Hematopoietic multipotent progenitor cell (in vitro differentiated cells): ENCODE data around the gene UNC13C. TPM values are rescaled to one million over a fixed set of nuclear protein-coding genes. Genes with fewer than 3 reads are reported as not detected.

Experiments used
- DNase-seq, 3 donors: peaks; one replicate each; pipeline ENCODE4 v3.0.0-alpha.2; 2011 to 2015; ENCODE audit warnings: low read depth in 2 of 3, low spot score in 2 of 3
- total RNA-seq: library from RNA; depleted of rRNA; stranded (reverse); fragments of >200 nt; gene quantifications from one replicate; pipeline ENCODE4 v1.2.3, GENCODE V29; 2012

UNC13C gene
- total RNA-seq, 1 donor = under 0.01 TPM

DNA sequence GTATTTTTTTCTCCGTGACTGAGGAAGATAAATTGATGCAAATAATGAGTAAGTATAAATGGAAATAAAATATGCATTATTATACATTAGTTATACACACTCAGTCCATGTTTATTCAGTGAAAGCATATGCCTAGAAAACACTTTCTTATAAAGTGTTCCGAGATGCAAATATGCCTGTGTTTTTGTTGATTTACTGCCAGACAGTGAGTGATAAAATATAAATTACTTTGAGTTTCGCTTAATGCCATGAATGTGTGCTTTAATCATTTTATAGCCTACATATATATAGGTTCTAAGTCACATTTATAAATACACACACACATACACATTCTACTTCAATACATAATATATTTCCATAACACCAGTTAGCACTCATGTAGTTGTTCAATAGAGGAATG is 569.2 kb downstream of the UNC13C start:
- DNase-seq = no peak

DNA sequence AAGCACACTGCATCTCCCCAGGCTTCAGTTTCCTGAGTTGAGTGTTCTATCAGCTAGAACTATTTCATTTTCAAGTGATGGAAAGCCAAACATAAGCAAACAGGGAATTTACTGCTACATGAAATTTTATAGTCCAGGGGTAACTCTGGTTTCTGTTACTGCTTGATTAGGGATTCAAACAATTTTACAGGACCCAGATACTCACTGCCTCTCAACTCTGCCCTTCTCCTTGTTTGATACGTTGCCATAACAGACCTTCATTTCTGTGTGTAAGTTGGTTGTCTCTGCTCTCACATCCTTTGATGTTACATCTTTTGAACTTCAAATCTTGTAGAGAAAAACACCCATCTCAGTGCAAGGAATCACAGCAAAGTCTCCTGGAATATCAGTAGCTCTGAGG is 572.7 kb downstream of the UNC13C start:
- no peak for DNase-seq

DNA sequence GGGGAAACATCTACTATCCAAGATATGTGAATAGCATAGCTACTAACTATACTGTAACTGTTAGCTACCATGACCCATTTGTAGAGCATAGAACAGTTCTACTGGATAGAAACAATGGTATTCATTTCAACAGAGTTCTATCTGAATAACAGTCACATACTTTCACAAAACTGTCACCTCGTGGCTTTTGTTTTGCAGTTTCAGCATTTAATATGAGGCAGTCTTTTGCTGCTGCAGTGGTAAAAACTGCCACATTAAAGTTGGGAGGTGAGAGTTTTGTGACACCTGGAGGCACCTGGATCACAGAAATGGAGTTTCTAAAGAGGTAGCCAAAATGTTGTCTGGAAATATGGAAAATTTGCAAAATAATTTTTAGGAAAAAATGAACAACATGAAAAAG is 578.0 kb downstream of the UNC13C start:
- no peak for DNase-seq

DNA sequence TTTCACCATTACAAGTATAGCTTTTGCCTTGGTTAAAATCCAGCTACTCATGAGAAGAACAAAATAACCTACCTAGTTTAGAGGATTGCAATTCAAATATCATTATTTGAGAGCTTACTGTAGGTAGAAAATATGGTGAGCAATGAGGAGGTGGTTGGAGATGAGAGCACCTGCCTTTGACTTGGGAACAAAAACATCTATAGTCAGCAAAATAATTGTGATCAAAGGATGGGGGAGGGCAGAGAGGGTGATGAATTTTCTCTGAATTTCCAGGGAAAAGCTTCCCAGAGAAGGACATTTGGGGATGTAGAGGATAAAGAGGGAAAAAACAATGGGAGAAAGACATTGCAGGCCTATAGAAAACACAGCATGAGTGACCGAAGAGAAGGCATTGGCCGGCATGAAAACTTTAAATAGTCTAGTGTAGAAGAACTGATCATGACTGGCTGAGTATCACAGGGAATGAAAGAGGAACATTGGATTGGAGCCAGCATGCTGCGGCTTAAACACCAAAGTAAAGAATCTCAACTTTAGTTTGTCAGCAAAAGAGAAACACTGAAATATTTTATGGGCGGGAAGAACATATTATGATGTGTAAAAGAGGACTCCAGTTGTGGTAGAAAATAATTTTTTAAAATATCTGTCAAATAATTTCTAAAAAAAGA is 581.3 kb downstream of the UNC13C start:
- DNase-seq = peak in 2 of 3 donors; percentile 29 to 81

DNA sequence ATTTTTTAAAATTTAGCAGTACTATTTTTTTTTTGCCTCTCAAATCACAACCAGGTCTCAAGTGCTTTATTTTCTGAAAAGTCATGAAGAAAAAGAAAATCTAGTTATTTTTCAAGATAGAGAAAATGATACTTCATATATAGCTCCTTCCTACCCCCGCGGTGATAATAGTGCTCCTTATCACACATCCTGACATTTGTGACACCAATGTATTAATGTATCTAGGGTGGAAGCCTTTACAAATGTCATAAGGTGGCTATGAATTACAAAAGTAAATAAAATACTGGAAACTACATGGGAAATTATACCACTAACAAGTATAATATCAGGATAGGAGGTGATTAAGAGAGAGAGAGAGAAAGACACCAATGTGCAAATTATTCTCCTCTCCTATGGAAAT is 582.2 kb downstream of the UNC13C start:
- DNase-seq = no peak

DNA sequence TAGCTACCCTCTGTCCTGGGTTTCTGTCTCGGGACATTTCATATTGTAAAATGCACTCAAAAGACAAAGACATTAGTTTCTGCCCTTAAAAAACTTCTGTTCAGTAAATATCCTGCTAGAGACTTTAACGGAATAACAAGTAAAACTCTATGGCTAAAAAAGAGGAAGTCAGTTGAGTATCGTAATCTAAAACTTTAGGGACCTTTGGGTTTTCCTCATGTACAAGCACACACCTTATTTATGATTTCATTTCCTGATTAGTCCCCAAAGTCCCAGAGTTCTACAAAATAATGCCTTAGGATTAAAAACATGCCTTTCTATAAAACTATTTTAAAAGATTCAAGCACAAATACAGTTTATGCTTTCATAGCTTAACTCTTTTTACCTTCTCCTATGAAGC is 585.9 kb downstream of the UNC13C start:
- DNase-seq = peak in 2 of 3 donors; percentile 9 to 51

DNA sequence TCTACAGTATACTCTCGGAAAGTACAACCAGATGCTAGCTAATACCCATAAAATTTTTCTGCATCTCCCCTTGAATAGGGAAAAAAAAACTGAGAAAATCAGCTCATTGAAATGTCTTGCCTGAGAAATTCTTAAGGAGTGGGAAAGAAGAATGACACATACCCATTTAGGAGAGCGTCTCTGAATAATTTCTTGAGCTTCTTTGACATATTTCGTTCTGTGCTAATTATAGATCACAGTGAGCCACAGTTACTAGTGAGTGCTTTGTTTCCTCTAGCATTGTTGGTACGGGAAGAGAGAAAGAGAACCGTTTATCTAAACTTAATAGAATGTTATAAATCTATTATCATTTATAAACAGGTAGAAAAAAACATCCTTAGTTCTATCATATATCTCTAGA is 588.4 kb downstream of the UNC13C start:
- DNase-seq = no peak

DNA sequence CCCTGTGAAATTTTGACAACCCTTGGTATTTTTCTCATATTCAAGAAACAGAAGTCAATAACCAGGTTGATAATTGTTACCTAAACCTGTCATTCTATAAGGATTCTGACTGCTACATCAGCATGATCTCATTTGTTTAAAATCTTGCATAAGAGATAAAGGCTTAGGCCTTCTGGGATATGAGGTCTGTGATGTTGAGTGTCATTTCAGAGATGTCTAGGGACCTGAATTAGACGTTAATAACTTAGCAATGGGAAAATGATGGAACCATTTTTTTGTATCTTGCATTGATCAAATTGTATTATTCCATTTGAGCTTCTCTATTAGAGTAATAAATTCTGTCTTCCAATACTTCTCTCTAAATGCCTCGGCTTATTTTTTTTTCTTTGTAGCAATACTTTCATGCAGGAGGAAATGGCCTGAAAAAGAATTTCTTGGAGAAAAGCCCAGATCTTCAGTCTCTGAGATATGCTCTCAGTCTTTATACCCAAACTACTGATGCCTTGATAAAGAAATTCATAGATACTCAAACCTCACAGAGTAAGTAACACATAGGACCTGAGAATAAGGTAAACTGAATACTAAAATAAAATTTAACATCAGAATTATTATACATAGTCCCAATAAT is 589.3 kb downstream of the UNC13C start:
- no peak for DNase-seq

DNA sequence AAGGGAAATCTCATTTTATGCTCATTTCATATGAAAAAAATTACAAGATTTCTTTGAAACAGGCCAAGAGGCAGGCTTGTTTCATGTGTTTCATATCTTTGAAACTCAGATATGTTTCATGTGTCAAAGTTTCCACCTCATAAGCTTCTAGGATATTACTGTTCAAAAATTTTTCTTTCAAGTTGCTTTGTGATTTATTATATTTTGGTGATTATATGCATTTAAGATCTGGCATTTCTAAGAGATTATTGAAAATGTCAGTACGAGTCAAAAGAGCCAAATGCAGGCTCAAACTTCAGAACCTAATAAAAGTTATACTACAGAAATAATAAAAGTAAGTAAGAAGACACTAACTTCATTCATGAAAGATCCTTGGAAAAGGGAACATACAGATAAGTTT is 590.1 kb downstream of the UNC13C start:
- DNase-seq = no peak

DNA sequence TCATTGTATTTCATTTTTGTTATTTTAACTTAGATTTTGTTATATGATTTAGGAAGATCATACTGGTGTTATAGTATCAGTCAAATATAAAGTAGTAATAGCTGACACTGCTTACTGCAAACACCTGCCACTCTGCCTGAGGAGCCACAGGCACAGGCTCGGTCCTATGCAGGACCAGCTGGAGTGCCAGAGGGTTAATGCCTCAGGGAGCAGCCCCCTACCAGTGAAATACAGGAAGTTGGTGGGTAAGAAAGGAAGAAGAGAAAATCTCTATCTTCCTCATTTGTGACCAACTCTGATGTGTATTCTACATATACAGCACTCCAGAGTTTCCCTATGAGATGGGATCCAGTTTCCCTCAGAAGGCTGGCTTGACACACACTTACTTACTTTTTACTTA is 593.3 kb downstream of the UNC13C start:
- peak in 1 of 3 donors; percentile 19 for DNase-seq

DNA sequence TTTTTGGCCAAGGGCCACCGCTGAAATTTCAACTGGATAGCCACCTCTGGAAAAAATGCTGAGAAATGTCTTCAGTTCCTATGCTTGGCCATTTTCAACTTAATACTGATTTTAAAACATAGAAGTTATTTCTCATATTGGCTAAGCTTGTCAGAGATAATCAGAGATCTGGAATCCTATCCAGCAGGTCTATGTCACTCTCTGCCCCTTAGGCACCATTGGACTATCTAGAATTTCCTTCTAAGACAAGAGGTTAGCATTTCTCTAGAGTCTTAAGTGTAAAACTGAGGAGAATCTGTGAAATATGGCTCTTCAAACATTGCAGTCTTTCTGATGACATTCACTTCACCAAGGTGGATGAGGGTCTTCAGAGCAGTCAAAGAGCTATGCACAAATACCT is 597.3 kb downstream of the UNC13C start:
- DNase-seq = no peak

DNA sequence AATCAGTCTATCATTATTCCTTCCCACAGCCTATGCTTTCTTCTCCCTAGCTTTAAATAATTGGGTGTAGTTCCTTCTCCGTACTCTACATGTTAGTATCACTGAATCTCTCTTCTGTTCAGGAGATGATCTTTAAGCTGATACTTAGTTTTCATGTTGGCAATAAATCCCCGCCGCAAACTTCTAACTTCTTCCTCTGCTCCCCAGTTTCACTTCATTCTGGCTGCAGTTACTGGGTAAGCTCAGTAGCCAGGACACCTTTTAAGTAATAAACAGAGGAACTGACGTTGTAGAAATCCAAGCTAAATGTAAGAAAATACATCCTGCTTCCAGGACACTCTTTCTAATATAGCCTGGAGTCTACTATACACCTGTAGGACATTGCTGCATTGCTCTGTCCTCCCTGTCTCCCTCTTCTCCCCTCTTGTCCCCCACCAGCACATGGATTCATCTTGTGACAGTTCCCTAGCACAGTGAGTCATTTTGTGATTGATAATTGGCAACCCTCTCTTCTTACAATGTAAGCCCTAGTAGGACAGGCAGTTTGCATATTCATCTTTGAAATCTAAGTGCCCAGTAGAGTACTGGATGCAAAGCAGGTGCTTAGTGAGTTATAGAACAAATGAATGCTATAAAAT is 598.2 kb downstream of the UNC13C start:
- DNase-seq = no peak

DNA sequence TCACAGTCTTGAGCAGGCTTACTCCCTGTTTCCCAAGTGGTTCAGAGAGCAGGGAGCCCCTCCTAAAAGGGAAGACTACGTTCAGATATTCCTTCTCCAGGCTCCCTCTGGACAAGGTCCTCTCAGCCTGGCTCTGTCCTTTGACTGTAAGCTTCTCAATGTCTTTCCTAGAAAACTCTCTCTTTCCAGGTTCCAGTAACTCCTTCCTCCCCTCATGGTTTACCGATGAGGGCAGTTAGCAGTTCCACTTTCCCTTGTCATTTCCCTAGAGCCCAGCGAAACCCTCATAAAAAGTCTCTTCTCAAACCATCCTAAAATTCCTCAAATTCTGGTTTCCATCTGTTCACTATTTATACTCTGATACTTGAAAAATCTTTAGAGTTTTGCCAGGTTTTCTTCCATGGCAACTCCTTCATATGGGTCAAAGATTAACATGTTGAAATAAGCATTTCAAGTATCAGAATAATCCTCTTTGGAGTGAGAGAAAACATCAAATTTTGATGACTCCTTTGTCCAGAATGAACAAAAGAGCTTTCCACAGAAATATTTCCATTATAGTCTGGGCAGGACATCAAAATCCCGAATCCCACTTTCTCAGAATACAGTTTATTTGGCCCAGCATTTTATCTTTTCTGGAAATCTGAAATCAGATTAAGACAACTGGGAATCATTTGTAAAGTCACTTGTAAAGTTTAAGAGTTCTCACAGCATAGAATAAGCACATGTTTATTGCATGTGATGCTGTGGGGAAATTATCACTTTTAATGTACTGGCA is 599.4 kb downstream of the UNC13C start:
- DNase-seq = no peak

DNA sequence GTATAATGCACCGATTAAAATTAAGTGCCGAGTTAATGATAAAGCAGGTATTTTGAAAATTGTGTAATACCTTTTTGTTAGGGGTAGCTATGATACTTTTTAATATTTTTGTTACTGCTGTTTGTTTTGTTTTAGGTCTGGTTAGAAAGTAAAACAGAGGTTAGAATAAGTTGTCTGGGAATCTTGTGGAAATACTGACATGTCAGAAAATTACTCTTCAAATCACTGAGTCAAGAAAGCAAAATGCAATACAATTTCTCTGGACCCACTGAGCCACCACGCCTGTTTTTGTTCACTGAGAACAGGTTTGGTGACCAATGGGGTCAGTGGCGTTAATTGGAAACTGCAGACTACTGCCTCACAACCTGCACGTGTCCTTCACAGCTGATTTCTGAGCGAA is 601.6 kb downstream of the UNC13C start:
- DNase-seq = no peak

DNA sequence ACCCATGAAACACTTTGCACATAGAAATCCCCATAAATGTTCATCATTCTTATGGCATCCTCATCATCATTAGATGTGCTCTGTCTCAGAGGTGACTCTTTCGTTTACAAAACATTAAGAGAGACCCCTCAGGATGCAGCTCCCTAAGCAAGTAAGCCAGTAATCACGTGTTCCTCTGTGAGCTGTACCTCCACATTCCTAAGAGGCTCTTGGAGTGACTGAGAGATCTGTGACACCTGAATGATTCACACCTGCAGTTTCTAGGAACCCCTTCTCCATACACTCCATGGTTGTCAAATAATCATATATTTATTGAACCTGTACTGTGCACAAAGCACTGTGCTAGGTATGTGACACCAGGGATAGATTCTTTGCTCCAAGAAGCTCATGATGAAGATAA is 602.4 kb downstream of the UNC13C start:
- DNase-seq = no peak

DNA sequence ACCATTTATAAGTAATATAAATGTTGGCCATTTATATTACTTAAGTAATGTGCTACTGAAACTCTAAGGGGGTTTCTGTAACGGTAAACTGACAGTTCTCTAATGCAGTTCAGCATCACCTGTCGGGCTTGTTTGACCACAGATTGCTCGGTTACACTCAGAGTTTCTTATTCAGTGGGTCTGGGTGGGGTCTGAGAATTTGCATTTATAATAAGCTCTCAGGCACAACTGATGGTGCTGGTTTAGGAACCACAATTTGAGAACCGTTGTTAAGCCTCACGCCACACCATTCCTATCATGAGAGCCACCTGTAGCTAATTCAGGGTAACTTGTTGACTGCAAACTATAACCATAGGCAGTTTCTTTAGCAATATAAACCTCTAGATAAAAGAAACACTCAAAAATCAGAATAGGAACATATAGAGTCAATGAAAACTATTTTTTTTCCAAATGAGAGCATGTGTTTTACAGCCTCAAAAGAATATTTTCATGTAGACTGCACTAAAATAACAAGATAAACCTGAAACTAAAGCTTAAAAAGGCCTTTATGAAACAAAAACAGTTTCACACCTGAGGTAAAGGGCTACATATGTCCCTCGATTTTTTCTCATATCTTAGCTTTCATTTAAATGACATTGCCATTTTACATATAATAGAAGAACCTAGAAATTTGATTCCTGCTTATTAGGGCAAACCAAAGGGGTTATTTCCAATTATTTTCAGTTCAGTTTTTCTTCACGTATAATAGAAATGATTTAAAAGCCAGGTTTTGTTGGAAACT is 604.8 kb downstream of the UNC13C start:
- no peak for DNase-seq

DNA sequence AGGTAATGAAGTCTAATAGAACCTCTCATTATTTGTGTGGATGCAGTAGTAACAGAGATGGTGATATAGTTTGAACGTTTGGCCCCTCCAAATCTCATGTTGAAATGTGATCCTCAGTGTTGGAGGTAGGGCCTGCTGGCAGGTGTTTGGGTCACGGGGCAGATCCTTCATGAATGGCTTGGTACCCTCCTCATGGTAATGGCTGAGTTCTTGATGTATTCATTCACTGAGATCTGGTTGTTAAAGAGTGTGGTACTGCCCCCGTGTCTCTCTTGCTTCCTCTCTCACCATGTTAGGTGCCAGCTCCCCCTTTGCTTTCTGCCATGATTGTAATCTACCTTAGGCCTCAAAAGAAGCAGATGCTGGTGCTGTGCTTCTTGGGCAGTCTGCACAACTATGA is 606.8 kb downstream of the UNC13C start:
- no peak for DNase-seq

DNA sequence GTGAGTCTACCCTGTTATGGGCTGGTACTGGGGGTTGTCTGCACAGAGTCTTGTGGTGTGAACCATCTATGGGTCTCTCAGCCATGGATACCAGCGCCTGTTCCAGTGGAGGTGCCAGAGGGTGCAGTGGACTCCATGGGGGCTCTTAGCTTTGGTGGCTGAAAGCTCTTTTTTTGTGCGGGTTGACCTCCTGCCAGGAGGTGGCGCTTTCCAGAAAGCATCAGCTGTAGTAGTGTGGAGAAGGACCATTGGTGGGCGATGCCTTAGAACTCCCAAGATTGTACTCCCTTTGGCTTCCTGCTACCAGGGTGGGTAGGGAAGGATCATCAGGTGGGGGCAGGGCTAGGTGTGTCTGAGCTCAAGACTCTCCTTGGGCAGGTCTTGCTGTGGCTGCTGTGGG is 615.9 kb downstream of the UNC13C start:
- no peak for DNase-seq

DNA sequence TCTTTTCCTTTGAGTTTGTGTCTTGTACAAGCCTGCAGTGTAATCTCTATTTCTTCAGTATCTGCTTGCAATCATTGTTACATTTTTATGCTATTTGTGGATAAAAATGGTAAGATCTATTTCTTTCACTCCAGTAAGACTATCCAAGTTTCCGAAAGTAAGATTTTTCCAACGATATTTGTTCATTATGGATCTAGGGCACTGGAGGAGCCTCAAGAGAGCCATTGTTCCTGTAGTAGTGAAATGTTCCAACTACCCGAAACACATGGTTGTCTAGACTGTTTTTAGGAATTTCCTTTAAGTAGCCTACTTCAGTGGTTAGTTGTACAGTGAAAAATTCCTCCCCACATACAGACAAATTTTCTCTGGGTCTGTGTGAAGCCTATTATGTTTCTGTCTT is 621.1 kb downstream of the UNC13C start:
- DNase-seq = no peak

DNA sequence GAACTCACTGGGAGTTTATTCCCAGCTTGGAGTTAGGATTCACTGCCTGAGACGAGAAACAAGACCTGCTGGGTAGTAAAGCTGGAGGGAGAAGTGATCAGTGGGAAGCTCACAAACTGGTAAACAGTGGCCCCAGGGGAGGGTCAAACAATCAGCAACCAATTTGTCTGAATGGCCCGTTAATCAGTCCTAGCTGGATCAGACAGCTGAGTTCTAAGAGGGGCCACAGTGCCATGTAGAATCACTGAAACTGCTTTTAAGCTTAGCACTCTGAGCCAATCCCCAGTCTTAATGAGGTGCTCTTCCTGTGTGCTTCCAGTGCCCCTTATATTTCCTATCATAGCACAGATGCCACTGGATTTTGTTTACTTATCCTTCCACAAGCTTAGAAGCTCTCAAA is 626.8 kb downstream of the UNC13C start:
- DNase-seq = no peak

DNA sequence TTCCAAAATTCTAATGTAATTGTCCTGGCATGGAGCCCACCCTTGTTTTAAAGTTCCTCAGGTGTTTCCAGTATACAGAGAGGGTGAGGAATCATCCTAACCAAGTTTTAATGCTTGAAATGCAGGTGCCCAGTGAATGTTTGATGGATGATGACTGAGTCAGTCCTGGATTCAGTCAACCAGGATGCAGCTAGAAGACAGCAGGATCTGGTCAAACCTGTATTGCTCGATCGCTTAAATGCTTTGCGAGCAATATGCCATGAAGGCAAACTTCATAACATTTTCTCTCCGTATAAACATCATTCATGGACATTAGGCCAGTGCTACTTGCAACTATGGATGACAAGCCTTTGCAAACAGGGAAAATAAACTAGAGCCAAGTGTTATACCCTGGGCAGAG is 627.3 kb downstream of the UNC13C start:
- DNase-seq = no peak
